ENCODE measurements around the gene FGB. TPM values are rescaled to one million over a fixed set of nuclear protein-coding genes. Genes with fewer than 3 reads are reported as not detected.

Gene FGB
- total RNA-seq, 1 donor from 2014 or later: not detected

GRCh38 chr4:154617820-154618317 lies 55.1 kb downstream of the FGB start:
- no peak overlapping the region for H3K4me3 ChIP-seq
- no peaks in the 10 kb centered on the region for H3K9me3 ChIP-seq (replicated peaks)
- TF ChIP-seq, protein P1, sequence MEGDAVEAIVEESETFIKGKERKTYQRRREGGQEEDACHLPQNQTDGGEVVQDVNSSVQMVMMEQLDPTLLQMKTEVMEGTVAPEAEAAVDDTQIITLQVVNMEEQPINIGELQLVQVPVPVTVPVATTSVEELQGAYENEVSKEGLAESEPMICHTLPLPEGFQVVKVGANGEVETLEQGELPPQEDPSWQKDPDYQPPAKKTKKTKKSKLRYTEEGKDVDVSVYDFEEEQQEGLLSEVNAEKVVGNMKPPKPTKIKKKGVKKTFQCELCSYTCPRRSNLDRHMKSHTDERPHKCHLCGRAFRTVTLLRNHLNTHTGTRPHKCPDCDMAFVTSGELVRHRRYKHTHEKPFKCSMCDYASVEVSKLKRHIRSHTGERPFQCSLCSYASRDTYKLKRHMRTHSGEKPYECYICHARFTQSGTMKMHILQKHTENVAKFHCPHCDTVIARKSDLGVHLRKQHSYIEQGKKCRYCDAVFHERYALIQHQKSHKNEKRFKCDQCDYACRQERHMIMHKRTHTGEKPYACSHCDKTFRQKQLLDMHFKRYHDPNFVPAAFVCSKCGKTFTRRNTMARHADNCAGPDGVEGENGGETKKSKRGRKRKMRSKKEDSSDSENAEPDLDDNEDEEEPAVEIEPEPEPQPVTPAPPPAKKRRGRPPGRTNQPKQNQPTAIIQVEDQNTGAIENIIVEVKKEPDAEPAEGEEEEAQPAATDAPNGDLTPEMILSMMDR (IDR thresholded peaks at IDR 0.05; ENCODE audit: borderline replicate concordance): no peak
- H3K4me1 ChIP-seq: no peaks in the 10 kb centered on the region
- no peaks in the 10 kb centered on the region for H3K27me3 ChIP-seq (ENCODE audit: low read depth)
- H3K36me3 ChIP-seq: no peaks in the 10 kb centered on the region
- intact Hi-C loops (cut with micrococcal nuclease): no loop called here
- DNase-seq: no peak
- H3K27ac ChIP-seq (replicated peaks): no peak overlapping the region

DNA sequence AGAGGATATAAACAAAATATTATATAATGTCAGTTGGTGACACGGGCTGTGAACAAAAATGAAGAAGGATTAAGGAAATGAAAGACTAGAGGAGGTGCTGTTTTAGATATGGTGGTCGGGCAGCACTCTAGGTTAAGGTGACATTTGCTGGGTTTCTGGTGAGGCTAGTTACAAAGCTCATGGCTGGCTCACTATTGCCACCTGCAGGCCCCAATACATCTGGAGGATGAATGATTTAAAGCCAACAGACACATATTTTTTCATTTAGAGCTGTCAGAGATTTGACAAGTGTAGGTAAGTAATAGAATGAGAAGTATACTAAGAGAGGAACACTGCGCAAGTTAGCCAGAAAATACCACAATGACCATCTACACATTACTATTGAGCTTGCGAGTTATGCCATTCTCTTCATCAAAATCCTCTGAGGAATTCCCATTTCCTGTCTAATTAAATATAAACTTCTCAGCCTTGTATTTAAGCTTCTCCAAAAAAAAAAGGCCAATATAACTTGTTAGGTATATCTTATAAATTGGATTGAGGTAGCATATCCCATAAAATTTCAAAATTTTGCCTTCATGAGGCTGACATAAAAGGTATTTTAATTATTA lies 56.0 kb downstream of the FGB start:
- Histone ChIP-seq H3K9me3 (replicated peaks) (no peaks in the 10 kb centered on the region), H3K27ac (replicated peaks) (no peak overlapping the region), H3K27me3 (ENCODE audit: low read depth) (no peaks in the 10 kb centered on the region), H3K36me3 (no peaks in the 10 kb centered on the region), H3K4me3 (no peak overlapping the region), H3K4me1 (no peaks in the 10 kb centered on the region)
- intact Hi-C loops (cut with micrococcal nuclease): no loop called here
- no peak for DNase-seq
- TF ChIP-seq, protein P1 (IDR thresholded peaks at IDR 0.05; ENCODE audit: borderline replicate concordance): peak; percentile 65

DNA sequence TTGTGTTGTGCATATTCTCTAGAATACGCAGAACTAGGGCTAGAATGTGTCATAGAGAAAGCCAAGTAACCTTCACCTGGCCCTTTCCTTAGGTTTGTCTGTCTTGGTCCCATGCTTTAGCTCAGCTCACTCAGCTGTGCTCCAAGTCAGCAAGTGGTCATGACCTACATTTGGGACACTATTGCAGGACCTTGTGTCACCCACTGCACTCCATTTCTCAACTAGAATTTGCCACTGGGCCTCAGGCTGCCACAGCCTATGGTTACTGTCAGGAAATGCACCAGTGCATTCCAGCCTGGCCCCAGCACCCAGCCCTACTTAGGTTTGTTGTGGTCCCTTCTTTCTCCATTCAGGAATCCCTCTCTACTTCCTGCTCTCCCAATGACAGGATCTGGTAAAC lies 57.3 kb downstream of the FGB start:
- Histone ChIP-seq H3K27ac (replicated peaks) (no peak overlapping the region), H3K4me1 (no peaks in the 10 kb centered on the region), H3K4me3 (no peak overlapping the region), H3K27me3 (ENCODE audit: low read depth) (peaks cover 8% of the 10 kb centered on the region), H3K36me3 (no peaks in the 10 kb centered on the region), H3K9me3 (replicated peaks) (no peaks in the 10 kb centered on the region)
- no peak for DNase-seq
- TF ChIP-seq, protein P1 (IDR thresholded peaks at IDR 0.05; ENCODE audit: borderline replicate concordance): no peak
- intact Hi-C loops (cut with micrococcal nuclease): loop anchor here (10.0 kb wide), 1 partner anchor 65 kb away; the partner anchor contains the start of gene PLRG1

Other genes with a start within 250 kb of the FGB start
- not detected for gene DCHS2, start 71.2 kb upstream of the FGB start, total RNA-seq
- gene PLRG1, start 12.6 kb upstream of the FGB start, total RNA-seq: 37.8 TPM
- not detected for gene FGA, start 27.7 kb downstream of the FGB start, total RNA-seq
- gene FGG, start 49.6 kb downstream of the FGB start, total RNA-seq: not detected
- gene LRAT, start 181.0 kb downstream of the FGB start, total RNA-seq: not detected
- gene RBM46, start 218.3 kb downstream of the FGB start, total RNA-seq: not detected